Measurements from ENCODE around the gene UBL3.
A peak's percentile ranks its signal among the peaks of the same experiment; 100 is the strongest.

The UBL3 gene, protein sequence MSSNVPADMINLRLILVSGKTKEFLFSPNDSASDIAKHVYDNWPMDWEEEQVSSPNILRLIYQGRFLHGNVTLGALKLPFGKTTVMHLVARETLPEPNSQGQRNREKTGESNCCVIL

GRCh38 chr13:29850213-29850898 lies at the start of gene UBL3:
TSS of gene UBL3 (minus strand) at chr13:29850617. CDS start at chr13:29849538, 1,079 bp downstream.
- DNase-seq = peak; percentile 85 to 92

DNA sequence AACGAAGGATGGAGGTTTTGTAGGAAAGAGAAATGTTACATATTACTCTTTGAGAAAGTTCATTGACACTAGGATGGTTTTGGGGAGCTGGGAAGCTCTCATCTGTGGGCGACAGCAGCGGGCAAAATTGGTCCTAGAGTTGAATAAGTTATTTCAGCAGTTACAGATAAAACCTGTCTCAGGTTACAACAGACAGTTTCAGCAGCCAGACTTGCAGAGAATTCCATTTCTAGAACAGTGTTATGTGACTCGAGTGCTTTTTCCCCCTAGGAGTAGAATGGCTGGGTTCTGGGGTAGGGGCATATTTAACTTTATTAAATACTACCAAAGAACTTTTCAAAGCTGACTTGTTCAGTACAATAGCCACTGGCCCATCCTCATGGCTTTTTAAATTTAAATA lies 46.7 kb upstream of the UBL3 start:
- DNase-seq = no peak

GRCh38 chr13:29893438-29893837 lies 43.0 kb upstream of the UBL3 start:
- DNase-seq = no peak

GRCh38 chr13:29892151-29892550 lies 41.7 kb upstream of the UBL3 start:
- DNase-seq = no peak

DNA sequence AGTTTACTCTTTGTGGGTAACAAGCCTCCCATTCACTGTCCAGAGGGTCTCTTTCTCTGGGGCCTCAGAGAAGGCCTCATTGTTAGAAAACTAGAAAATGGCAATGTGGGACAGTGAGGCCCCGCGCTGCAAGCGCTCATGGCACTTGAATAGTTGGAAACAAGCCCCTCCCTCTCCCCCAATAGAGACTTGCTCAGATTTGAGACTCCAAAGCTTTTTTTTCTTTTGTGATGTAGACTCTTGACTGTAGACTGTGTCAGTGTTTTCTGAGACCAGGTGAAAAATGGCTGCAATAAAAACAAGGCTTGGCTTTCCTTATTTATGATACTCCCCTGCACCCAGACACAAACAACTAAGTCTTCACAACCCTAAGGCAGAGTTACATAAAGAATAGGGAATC lies 38.7 kb upstream of the UBL3 start:
- DNase-seq = no peak

- no peak for DNase-seq
Observed at GRCh38 chr13:29888306-29888705, 37.9 kb upstream of the UBL3 start.

DNA sequence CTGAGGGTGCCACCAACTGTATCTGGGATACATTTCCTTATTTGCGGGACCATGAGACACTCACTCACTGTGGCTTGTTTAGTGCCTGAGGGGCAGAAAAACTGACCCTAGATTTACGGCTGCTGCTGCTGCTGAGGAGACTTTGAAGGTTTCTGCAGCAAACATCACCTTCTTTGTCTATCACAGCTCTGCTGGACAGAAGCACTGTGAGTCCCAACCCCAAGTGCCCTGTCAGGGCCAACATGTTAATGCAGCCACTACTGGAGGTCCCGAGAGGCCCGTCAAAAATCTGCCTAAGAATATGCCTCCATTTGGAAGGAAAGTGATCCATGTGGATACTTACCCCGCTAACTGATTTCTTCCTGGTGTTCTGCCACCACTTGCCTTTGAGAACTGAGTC lies 37.3 kb upstream of the UBL3 start:
- DNase-seq = no peak

DNA sequence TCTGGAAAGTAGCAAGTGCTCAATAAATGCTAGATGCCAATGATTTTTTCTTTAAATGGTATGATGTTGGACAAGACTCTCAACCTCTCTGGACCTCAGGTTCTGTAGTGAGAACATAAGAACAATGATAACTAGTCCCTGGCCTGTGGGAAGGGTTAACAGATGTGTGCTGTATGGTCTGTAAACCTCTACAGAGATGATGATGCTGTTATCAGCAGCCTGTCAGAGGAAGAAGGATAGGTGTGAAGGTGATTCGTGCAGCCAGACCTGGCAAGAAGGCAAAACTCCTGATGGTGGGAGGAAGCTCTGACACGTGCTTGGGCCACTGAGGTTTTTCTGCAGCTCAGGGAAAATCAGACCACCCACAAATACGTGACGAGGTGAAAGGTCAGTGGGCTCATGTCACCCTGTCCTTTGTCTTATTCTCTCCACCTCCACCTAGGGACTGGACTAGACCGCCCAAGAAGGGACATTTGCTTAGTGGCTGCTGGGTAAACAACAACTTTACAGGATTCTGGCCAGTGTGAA lies 36.7 kb upstream of the UBL3 start:
- no peak for DNase-seq

DNA sequence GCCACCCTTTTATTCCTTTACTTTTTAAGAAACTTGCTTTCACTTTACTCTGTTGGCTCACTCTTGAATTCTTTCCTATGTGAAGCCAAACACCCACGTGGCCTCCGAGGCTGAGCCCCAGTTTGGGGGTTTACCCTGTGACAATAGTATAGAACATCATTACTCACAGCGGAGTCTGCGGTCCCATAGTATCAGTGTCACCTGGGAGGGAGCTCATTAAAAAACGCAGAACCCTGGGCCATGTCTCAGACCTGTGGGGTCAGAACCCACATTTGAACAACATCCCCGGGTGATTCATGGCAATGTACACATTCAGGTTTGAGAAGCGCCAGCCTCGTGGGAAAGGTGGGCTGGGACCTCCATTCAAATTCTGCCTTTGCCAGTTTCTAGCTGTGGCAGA lies 36.0 kb upstream of the UBL3 start:
- no peak for DNase-seq

DNA sequence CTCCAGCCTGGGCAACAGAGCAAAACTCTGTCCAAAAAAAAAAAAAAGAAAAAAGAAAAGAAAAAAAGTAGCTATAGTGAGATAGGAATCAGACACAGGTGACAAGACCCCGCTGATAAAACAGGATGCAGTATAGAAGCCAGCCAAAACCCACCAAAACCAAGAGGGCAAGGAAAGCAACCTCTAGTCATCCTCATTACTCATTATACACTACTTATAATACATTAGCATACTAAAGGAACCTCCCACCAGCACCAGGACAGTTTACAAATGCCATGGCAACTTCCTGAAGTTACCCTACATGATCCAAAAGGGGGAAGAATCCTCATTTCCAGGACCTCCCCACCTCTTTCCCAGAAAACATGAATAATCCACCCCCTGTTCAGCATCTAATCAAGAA lies 35.6 kb upstream of the UBL3 start:
- DNase-seq = no peak

- no peak for DNase-seq
Observed at GRCh38 chr13:29884671-29885430, 34.4 kb upstream of the UBL3 start.

- DNase-seq = no peak
Observed at GRCh38 chr13:29883941-29884518, 33.6 kb upstream of the UBL3 start.

GRCh38 chr13:29882076-29882475 lies 31.7 kb upstream of the UBL3 start:
- no peak for DNase-seq

GRCh38 chr13:29878101-29878500 lies 27.7 kb upstream of the UBL3 start:
- DNase-seq = no peak

DNA sequence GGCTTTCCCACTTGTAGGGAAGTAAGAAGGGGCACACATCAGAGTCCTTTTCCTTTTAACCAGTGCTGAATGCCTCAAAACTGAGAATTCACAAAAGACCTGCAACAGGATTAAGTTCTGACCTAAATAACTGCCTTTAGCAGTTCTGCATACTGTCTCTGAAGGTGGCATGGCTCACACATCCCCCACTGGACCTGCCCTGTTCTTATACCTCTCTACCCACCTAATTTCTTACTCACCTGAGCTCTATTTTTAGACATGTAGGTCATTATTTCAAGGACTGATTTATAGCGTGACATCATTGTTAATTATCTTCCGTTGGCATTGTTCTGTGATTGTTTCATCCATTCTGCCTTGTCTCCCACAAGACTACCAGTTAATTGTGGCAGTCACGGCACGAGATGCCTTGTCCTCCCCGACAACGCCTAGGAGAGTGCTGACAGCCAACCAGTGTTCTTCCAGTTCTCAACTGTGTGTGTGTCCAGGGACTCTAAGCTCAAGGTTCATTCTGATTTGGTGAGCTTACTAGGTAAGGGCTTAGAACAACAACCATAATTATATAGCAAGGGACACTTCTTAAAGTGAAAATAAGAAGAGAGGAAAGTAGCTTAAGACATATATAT lies 27.1 kb upstream of the UBL3 start:
- DNase-seq = no peak

GRCh38 chr13:29875646-29876045 lies 25.2 kb upstream of the UBL3 start:
- no peak for DNase-seq

GRCh38 chr13:29868581-29868980 lies 18.2 kb upstream of the UBL3 start:
- DNase-seq = no peak

GRCh38 chr13:29865934-29866333 lies 15.5 kb upstream of the UBL3 start:
- DNase-seq = no peak

DNA sequence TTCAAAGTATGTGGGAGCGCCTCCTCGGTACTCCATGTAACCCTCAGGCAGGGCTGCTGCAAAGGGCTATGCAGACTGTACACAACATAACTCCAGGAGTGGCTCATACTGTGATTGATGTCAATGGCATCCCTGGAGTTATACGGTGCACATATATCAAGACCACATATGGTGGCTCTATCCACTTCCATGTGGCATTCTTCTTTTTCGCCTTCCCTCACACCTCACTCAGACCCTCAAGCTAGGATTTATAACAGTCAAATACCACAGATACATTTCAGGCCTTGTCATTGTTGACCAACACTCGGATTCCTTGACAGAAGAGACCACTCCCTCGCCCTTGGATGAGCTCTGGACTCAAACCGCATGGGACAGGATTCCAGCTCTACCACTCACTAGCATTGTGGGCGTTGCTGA lies 11.3 kb upstream of the UBL3 start:
- DNase-seq = no peak

DNA sequence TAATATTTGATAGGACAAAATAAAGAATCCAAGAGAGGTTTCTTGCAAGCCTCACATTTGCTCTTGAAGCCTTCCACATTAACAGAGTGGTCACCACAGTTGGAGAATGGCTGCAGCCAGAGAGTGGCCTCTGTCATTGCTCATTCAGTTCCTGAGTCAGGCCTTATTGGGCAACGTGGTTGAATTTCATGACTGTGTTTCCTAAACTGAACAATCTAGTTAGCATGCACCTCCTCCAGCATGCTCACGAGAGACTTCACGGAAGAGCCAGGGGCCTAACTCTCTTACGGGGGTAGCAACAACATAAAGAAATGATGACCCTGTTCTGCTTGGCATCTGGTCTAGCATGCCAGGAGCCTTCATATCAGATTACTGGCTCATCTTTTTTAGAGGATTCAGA lies 9.6 kb upstream of the UBL3 start:
- no peak for DNase-seq

GRCh38 chr13:29858667-29859066 lies 8.2 kb upstream of the UBL3 start:
- no peak for DNase-seq

DNA sequence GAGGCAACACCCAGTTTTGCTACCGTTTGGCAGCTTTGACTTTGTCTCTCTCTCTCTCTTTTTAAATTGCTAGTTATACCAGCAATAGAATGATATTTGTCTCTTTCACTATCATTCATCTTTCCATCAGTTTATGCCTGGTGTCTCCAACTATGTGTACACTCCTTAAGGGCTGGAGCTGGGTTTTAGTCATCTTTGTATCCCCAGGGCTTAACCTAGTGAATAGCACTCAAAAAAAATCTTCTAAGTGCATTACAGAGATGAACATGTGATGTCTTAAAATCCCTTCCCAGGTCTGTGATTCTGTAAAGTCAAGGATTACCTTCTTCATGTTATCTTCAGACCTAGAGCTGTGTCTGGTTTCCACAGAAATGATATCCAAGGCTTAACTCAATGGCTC lies 7.8 kb upstream of the UBL3 start:
- DNase-seq = no peak

- DNase-seq = no peak
Observed at GRCh38 chr13:29857085-29857484, 6.7 kb upstream of the UBL3 start.
